ENCODE measurements around the gene BCL6B. TPM values are rescaled to one million over a fixed set of nuclear protein-coding genes. Genes with fewer than 3 reads are reported as not detected.

The BCL6B gene
- total RNA-seq, 8 experiments from 2014 or later: 0.05 to 1.5 (median 0.58) TPM; not detected in 1

DNA sequence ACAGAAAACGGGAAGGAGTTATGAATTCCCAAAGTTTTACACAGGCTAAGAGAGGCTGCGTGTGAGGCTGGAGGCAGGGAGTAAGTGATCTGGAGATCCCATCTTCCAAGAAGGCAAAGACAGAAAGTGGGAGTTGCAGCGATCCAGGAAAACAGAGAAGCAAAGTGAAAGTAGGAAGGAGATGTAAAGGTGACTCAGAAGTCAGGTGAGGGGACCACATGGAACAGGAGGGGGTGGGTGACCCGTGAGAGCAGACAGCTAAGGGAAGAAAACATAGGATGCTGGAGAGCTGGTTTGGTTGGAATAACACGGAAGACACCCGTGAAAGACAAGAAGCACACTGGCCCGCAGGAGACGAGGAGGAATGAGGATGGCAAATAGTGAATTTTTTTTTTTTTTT lies 25.7 kb upstream of the BCL6B start:
- WGBS, 10 experiments: 73 to 92% (median 90%) methylated on average over 2 to 8 of the region's 8 CpGs; no CpG with 5 or more reads in 1 of the 10 experiments
- in situ Hi-C loops (cut with MboI; ENCODE audit: low pct_unique_long_range_greater_than_20kb in 2 of 9, low sequenced_read_pairs in 9 of 9, unreplicated experiment in 9 of 9): no loop called here
- no peak for ATAC-seq (replicated peaks in 6 of 8)
- H3K27ac ChIP-seq: no peak overlapping the region
- H3K4me3 ChIP-seq: no peak overlapping the region
- peaks cover 0 to 2% of the 10 kb centered on the region in 2 donors for H3K4me1 ChIP-seq (replicated peaks in 1 of 2)

DNA sequence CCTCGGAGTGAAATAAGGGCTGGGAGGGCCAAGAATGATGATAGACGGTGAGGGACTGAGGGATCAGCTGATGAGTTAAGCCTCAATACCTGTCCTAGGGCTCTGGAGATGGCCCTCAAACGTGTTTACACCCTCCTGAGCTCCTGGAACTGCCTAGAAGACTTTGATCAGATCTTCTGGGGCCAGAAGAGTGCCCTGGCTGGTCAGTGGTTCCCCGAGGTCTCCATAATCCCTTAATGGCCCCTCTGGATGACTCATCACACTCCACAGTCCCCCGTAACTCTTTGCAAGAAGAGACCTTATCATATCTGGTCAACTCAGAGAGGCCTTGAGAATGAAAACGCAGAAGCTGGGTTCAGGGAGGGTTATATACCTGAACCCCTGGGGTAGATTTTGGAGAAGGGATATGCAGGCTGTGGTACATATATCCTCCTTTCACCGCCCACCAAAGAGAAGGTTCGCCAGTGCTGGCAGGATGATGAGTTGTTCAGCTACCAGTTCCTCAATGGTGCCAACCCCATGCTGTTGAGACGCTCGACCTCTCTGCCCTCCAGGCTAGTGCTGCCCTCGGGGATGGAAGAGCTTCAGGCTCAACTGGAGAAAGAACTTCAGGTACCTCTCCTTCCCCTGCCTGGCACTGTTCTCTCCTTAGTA lies 23.9 kb upstream of the BCL6B start:
- 65 to 93% (median 80%) methylated on average over 1 to 10 of the region's 11 CpGs; no CpG with 5 or more reads in 3 of the 10 experiments for WGBS, 10 experiments
- no peak overlapping the region for H3K27ac ChIP-seq
- H3K4me1 ChIP-seq (replicated peaks in 1 of 2): peaks cover 0 to 2% of the 10 kb centered on the region in 2 donors
- ATAC-seq (replicated peaks in 6 of 8): no peak
- H3K4me3 ChIP-seq: no peak overlapping the region
- in situ Hi-C loops (cut with MboI; ENCODE audit: low pct_unique_long_range_greater_than_20kb in 2 of 9, low sequenced_read_pairs in 9 of 9, unreplicated experiment in 9 of 9): no loop called here

DNA sequence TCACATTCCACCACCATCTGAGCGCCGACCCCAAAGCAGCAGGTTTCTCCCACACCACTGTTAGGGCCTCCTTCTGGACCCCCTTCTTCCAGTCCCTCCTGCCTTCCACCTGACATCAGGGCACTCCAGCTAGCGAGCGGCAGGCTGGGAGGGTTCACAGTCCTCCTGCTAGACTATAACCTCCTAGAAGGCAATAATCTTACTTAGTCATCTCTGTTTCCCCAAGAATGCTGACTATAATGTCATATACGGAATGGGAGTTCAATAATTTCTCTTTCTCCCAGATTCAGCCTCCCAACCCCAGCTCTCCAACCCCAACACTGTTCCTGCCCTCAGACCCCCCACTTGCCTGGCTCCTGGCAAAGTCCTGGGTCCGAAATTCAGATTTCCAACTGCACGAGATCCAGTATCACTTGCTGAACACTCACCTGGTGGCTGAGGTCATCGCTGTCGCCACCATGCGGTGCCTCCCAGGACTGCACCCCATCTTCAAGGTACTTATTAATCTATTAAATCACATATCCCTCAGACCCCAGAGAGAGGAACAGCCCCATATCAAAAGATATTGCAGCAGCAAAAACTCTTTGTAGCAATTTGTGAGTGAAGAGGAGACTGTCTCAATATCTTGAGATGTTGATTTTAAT lies 21.4 kb upstream of the BCL6B start:
- Histone ChIP-seq H3K4me1 (replicated peaks in 1 of 2) (no peaks in the 10 kb centered on the region), H3K27ac (no peak overlapping the region), H3K4me3 (no peak overlapping the region)
- 25 to 100% (median 74%) methylated on average over 1 to 8 of the region's 10 CpGs; no CpG with 5 or more reads in 1 of the 10 experiments for WGBS, 10 experiments
- peak in 1 of 8 experiments; percentile 25 for ATAC-seq (replicated peaks in 6 of 8)
- in situ Hi-C loops (cut with MboI; ENCODE audit: low pct_unique_long_range_greater_than_20kb in 2 of 9, low sequenced_read_pairs in 9 of 9, unreplicated experiment in 9 of 9): loop anchor here in 5 of 9 experiments (10.0 to 25.0 kb wide), 4 partner anchors 87 to 339 kb away; partner anchors contain the start of genes C17orf100 (in 2 of the 5) and MED31 (in 2 of the 5)

DNA sequence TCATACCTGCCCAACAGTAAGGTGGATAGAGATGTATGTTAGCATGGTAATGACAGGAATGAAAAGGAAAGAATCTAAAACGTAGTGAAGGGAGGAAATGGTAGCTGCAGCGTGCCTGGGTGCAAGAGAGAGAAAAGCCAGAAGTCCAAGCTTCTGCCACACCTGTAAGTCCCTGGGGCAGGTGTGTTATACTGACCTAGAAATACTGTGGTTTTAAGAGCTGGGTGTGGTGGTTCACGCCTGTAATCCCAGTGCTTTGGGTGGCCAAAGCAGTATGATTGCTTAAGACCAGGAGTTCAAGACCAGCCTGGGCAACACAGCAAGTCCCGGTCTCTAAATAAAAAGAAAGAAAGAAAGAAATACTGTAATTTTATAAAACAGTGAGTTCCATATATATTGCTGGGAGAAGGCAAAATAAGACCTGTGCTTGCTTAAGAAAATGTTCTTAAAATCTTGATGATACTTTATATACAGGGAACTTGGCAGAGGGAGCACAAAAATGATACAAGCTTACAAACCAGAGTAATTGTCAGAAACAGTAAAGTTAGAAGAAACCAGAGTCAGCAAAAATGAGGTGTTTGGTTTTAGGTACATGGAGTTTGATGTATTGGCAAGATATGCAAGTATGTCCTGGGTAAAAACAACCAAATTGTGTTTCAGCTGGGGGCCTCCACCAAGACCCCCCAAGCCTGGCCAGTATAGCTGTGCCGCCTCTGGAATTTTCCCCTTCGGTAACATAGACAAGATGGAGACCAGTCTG lies 20.4 kb upstream of the BCL6B start:
- in situ Hi-C loops (cut with MboI; ENCODE audit: low pct_unique_long_range_greater_than_20kb in 2 of 9, low sequenced_read_pairs in 9 of 9, unreplicated experiment in 9 of 9): loop anchor here in 5 of 9 experiments (10.0 to 25.0 kb wide), 4 partner anchors 88 to 340 kb away; partner anchors contain the start of genes C17orf100 (in 2 of the 5) and MED31 (in 2 of the 5)

DNA sequence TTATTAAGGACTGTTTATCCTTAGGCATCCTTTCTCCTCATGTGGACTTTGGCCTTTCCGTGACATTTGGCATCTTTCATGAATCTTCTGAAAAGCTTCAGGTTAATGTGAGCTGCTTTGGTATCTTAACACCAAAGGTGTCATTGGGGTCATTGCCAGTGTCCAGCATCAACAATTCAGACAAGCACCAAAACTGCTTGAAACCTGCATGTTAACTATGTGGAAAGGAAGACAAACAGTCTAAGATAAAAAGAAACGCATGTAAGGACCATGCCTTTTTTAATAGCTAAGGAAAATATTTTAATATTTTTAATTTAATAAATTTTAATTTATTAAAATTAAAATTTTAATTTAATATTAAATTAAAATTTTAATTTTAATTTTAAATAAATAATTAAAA lies 19.1 kb upstream of the BCL6B start:
- no peak for ATAC-seq (replicated peaks in 6 of 8)
- 47 to 100% (median 93%) methylated on average over 1 to 2 of the region's 2 CpGs; no CpG with 5 or more reads in 1 of the 10 experiments for WGBS, 10 experiments
- in situ Hi-C loops (cut with MboI; ENCODE audit: low pct_unique_long_range_greater_than_20kb in 2 of 9, low sequenced_read_pairs in 9 of 9, unreplicated experiment in 9 of 9): loop anchor here in 5 of 9 experiments (10.0 to 25.0 kb wide), 4 partner anchors 89 to 341 kb away; partner anchors contain the start of genes C17orf100 (in 2 of the 5) and MED31 (in 2 of the 5)
- no peak overlapping the region for H3K27ac ChIP-seq
- no peaks in the 10 kb centered on the region for H3K4me1 ChIP-seq (replicated peaks in 1 of 2)
- no peak overlapping the region for H3K4me3 ChIP-seq

More for the DNA sequence above, 20.4 kb upstream of the BCL6B start:
- ATAC-seq (replicated peaks in 6 of 8): no peak
- no peaks in the 10 kb centered on the region for H3K4me1 ChIP-seq (replicated peaks in 1 of 2)
- no peak overlapping the region for H3K4me3 ChIP-seq
- no peak overlapping the region for H3K27ac ChIP-seq
- WGBS, 10 experiments: 83 to 100% (median 100%) methylated on average over 1 to 6 of the region's 6 CpGs; no CpG with 5 or more reads in 1 of the 10 experiments

DNA sequence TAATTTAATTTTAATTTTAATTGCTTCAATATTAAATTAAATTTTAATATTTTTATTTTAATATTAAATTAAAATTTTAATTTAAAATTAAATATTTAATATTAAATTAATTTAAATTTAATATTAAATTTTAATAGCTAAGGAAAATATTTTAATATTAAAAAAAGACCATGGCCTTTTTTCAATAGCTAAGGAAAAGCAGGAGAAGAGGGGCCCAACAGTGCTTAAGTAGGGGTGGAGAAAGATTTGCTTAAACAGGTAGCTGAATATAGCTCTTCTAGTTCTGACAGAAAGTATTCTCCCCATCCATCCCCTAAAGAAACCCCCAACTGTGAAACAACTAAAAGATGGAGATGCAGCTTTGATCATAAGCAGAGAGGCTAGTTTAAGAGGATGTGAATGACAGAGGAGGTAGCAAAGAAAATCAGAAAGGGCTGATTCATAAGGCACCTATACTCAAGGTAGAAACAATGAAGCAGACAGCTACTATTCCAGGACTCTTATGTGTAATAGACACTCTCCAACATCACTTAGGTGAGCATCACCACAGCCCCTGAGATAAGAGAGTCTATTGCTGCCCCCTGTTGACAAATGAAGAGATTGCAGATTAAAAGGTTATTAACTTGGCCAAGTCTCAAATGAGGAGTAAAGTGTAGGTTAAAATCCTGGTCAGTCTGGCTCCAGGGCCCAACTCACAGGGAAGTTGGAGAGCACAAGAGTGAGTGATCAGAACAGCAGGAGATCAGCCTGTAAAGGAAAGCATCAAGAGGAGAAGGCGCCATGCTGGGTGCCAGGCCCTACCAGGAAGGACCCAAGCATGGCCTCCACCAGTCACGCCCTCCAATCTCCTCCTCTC lies 18.2 kb upstream of the BCL6B start:
- in situ Hi-C loops (cut with MboI; ENCODE audit: low pct_unique_long_range_greater_than_20kb in 2 of 9, low sequenced_read_pairs in 9 of 9, unreplicated experiment in 9 of 9): loop anchor here in 6 of 9 experiments (5.0 to 25.0 kb wide), 5 partner anchors 90 to 342 kb away; partner anchors contain the start of genes C17orf100 (in 2 of the 6) and MED31 (in 2 of the 6)
- peak; percentile 69 to 92 (median 82) for ATAC-seq (replicated peaks in 6 of 8)
- Histone ChIP-seq H3K4me1 (replicated peaks in 1 of 2) (no peaks in the 10 kb centered on the region), H3K4me3 (no peak overlapping the region), H3K27ac (no peak overlapping the region)
- WGBS, 10 experiments: 93 to 100% (median 100%) methylated on average over 1 to 2 of the region's 2 CpGs; no CpG with 5 or more reads in 6 of the 10 experiments

DNA sequence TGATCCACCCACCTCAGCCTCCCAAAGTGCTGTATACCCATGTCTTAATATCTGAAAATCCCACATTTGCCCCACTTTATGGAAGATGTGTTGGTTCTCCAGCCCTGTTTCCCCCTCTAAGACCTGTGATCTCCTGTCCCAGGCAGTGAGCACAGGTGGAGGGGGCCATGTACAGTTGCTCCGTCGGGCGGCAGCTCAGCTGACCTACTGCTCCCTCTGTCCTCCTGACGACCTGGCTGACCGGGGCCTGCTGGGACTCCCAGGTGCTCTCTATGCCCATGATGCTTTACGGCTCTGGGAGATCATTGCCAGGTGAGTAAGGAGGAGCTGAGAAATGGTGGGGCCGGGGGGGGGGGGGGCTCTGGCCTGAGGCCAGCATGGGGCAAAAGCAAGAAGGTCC lies 17.1 kb upstream of the BCL6B start:
- Histone ChIP-seq H3K4me1 (replicated peaks in 1 of 2) (no peaks in the 10 kb centered on the region), H3K4me3 (no peak overlapping the region), H3K27ac (no peak overlapping the region)
- WGBS, 10 experiments: 80% methylated on average over 1 of the region's 7 CpGs; no CpG with 5 or more reads in 9 of the 10 experiments
- ATAC-seq (replicated peaks in 6 of 8): no peak
- in situ Hi-C loops (cut with MboI; ENCODE audit: low pct_unique_long_range_greater_than_20kb in 2 of 9, low sequenced_read_pairs in 9 of 9, unreplicated experiment in 9 of 9): loop anchor here in 6 of 9 experiments (5.0 to 25.0 kb wide), 5 partner anchors 91 to 343 kb away; partner anchors contain the start of genes C17orf100 (in 2 of the 6) and MED31 (in 2 of the 6)

DNA sequence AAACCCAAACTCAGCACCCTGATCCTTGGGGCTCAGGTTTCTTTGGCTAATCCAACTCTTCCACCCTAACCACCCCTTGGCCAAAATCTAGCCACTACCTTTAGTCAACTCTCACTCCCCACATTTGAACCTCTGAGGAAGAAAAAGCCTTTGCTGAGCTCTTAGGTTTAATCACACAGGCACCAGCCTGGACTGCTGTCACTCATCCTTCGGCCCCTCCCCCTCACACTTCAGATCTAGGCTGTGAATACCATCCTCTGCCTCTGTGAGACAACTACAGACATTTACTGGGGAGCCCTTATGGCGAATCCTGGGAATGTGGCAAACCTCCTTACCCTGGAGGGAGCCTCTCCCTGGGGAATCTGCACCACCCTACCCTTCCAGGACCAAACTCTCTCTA lies 15.7 kb upstream of the BCL6B start:
- Histone ChIP-seq H3K4me3 (no peak overlapping the region), H3K27ac (no peak overlapping the region), H3K4me1 (replicated peaks in 1 of 2) (peaks cover 3 to 7% of the 10 kb centered on the region in 2 donors)
- ATAC-seq (replicated peaks in 6 of 8): no peak
- in situ Hi-C loops (cut with MboI; ENCODE audit: low pct_unique_long_range_greater_than_20kb in 2 of 9, low sequenced_read_pairs in 9 of 9, unreplicated experiment in 9 of 9): loop anchor here in 6 of 9 experiments (5.0 to 25.0 kb wide), 5 partner anchors 92 to 345 kb away; partner anchors contain the start of genes C17orf100 (in 2 of the 6) and MED31 (in 2 of the 6)
- WGBS, 10 experiments: 80 to 90% methylated on average over 1 to 2 of the region's 2 CpGs; no CpG with 5 or more reads in 8 of the 10 experiments

DNA sequence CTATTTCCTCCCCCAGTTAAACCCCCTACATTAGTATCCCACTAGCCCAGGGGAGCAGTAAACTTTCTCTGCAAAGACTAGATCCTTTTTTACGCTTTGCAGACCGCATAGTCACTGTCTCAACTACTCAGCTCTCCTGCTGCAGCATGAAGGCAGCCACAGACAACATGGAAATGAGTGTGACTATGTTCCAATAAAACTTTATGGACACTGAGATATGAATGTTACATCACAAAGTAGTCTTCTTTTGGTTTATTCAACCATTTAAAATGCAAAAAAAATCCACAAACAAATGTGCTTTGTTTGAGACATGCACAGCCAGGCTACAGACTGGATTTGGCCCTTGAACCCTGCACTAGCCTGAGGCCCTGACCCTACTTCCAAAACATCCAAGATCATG lies 12.3 kb upstream of the BCL6B start:
- H3K27ac ChIP-seq: no peak overlapping the region
- ATAC-seq (replicated peaks in 6 of 8): no peak
- WGBS, 10 experiments: 89 to 100% (median 93%) methylated on average over 2 of the region's 2 CpGs; no CpG with 5 or more reads in 4 of the 10 experiments
- H3K4me1 ChIP-seq (replicated peaks in 1 of 2): peaks cover 12 to 14% of the 10 kb centered on the region in 2 donors
- in situ Hi-C loops (cut with MboI; ENCODE audit: low pct_unique_long_range_greater_than_20kb in 2 of 9, low sequenced_read_pairs in 9 of 9, unreplicated experiment in 9 of 9): loop anchor here in 2 of 9 experiments (25.0 kb wide), 1 partner anchor 348 kb away; the partner anchor contains the start of genes C17orf100 (in 2 of the 2) and MED31 (in 2 of the 2)
- no peak overlapping the region for H3K4me3 ChIP-seq

DNA sequence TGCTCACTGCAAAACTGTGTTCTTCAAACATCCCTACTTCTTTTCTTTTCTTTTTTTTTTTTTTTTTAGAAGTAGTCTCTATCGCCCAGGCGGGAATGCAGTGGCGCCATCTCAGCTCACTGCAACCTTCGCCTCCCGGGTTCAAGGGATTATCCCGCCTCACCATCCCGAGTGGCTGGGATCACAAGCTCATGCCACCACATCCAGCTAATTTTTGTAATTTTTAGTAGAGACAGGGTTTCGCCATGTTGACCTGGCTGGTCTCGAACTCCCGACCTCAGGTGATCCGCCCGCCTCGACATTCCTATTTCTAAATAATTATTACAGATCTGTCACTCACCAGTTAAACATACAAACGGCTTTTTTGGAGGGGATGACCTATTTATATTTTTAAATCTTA lies 11.4 kb upstream of the BCL6B start:
- H3K4me3 ChIP-seq: peak overlapping the region; percentile 64 to 88 (median 82)
- H3K27ac ChIP-seq: no peak overlapping the region
- peaks cover 15 to 18% of the 10 kb centered on the region in 2 donors for H3K4me1 ChIP-seq (replicated peaks in 1 of 2)
- no peak for ATAC-seq (replicated peaks in 6 of 8)
- in situ Hi-C loops (cut with MboI; ENCODE audit: low pct_unique_long_range_greater_than_20kb in 2 of 9, low sequenced_read_pairs in 9 of 9, unreplicated experiment in 9 of 9): loop anchor here in 2 of 9 experiments (25.0 kb wide), 1 partner anchor 349 kb away; the partner anchor contains the start of genes C17orf100 (in 2 of the 2) and MED31 (in 2 of the 2)
- WGBS, 10 experiments: 25 to 90% (median 46%) methylated on average over 4 to 14 of the region's 14 CpGs; no CpG with 5 or more reads in 1 of the 10 experiments

DNA sequence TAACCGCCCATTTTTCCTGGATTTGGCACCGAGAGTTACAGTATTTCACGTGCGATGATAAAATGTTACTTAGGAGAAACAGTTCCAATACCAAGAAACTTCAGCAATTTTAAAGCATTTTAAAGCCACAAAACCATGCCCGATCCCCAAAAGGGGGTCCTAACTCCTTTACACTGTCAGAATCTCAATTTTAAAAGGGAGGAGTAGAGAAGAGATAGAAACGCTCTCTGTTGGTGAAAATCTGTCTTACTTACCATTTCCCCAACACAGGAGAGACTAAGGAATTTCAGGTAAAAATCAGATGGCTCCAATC lies 11.0 kb upstream of the BCL6B start:
- Histone ChIP-seq H3K4me3 (peak overlapping the region; percentile 64 to 88 (median 82)), H3K27ac (peak overlapping the region in 1 of 2 donors; percentile 100), H3K4me1 (replicated peaks in 1 of 2) (peaks cover 15 to 18% of the 10 kb centered on the region in 2 donors)
- ATAC-seq (replicated peaks in 6 of 8): no peak
- in situ Hi-C loops (cut with MboI; ENCODE audit: low pct_unique_long_range_greater_than_20kb in 2 of 9, low sequenced_read_pairs in 9 of 9, unreplicated experiment in 9 of 9): loop anchor here in 2 of 9 experiments (25.0 kb wide), 1 partner anchor 350 kb away; the partner anchor contains the start of genes C17orf100 (in 2 of the 2) and MED31 (in 2 of the 2)
- 0 to 7% (median 0%) methylated on average over 2 to 6 of the region's 6 CpGs; no CpG with 5 or more reads in 2 of the 10 experiments for WGBS, 10 experiments
